Caco-2 (cell line): ENCODE data around the gene ADGRB2. TPM values are rescaled to one million over a fixed set of nuclear protein-coding genes. Genes with fewer than 3 reads are reported as not detected.
"Not testable (repeated sequence)": the region's sequence is repeated elsewhere in the genome, so short reads cannot be mapped to it uniquely, and the experiment has no call there.

Experiments used
- BruUV-seq: library from RNA; stranded (reverse); fragments of 400-500 nt; replicated peaks from 2 replicates; lab custom pipeline; 2021; lab: Mats Ljungman, UMichigan
- CTCF ChIA-PET: fragments of 300-600 bp; sonication (Branson Sonifier 250); formaldehyde crosslinking; loops from one replicate; lab custom pipeline; 2022; ENCODE audit warnings: antibody characterized with exemption; lab: Charles Lee
- POLR2A ChIA-PET: fragments of 300-600 bp; sonication (Branson Sonifier 250); formaldehyde crosslinking; loops from one replicate; lab custom pipeline; 2022; ENCODE audit warnings: antibody characterized with exemption; lab: Charles Lee
- DNase-seq, 2 experiments: peaks; one replicate each; pipeline versions ENCODE4 v3.0.0 to v3.0.0-alpha.2; 2020 to 2022
- H3K27me3 ChIP-seq: replicated peaks from 2 replicates; pipeline ENCODE4 v1.6.0; 2011; ENCODE audit warnings: low read length; ENCODE audit not compliant: control insufficient read depth, insufficient read depth
- H3K36me3 ChIP-seq: 2 replicates; pipeline ENCODE4 v1.5.1; 2011; ENCODE audit warnings: low read length; ENCODE audit not compliant: control insufficient read depth, insufficient read depth
- H3K4me1 ChIP-seq: fragments of 250-450 bp; sonication (Bioruptor Pico); 2 replicates; pipeline ENCODE4 v1.5.1; 2020; ENCODE audit warnings: mild to moderate bottlenecking
- H3K4me3 ChIP-seq: 2 replicates; pipeline ENCODE4 v1.5.1; 2011; ENCODE audit warnings: low read depth, mild to moderate bottlenecking, control low read depth, low read length
- H3K9me3 ChIP-seq: fragments of 250-450 bp; sonication (Bioruptor Pico); 2 replicates; pipeline ENCODE4 v1.5.1; 2020; ENCODE audit warnings: mild to moderate bottlenecking, moderate library complexity
- H3K27ac Mint-ChIP-seq: one replicate; pipeline ENCODE4 v1.8.0; 2022; ENCODE audit warnings: mixed read lengths; ENCODE audit not compliant: unreplicated experiment
- H3K27me3 Mint-ChIP-seq: one replicate; pipeline ENCODE4 v1.8.0; 2022; ENCODE audit warnings: mixed read lengths; ENCODE audit not compliant: insufficient read depth, unreplicated experiment
- H3K36me3 Mint-ChIP-seq: one replicate; pipeline ENCODE4 v1.8.0; 2022; ENCODE audit warnings: mild to moderate bottlenecking, mixed read lengths; ENCODE audit not compliant: insufficient read depth, unreplicated experiment
- H3K4me1 Mint-ChIP-seq: one replicate; pipeline ENCODE4 v1.8.0; 2022; ENCODE audit warnings: low read depth, mixed read lengths; ENCODE audit not compliant: unreplicated experiment
- H3K4me3 Mint-ChIP-seq: one replicate; pipeline ENCODE4 v1.8.0; 2022; ENCODE audit warnings: mild to moderate bottlenecking, moderate library complexity, mixed read lengths; ENCODE audit not compliant: unreplicated experiment
- H3K9me3 Mint-ChIP-seq: one replicate; pipeline ENCODE4 v1.8.0; 2022; ENCODE audit warnings: mixed read lengths; ENCODE audit not compliant: unreplicated experiment
- intact Hi-C: fragments of 100-400 bp; cut with micrococcal nuclease; formaldehyde crosslinking; loops from one replicate; pipeline ENCODE4 v1.10.0; 2022; ENCODE audit not compliant: unreplicated experiment
- total RNA-seq: library from RNA; stranded (reverse); gene quantifications from 2 replicates; pipeline ENCODE4 v1.2.3, GENCODE V29; 2022
- TF ChIP-seq, protein P1 (sequence below), 2 experiments: fragments of 200-600 bp in 1 of 2; IDR thresholded peaks; 1 replicate in 1 of 2; 2 replicates in 1 of 2; pipeline versions ENCODE4 v1.5.1 to v1.8.0; 2011 to 2022; ENCODE audit warnings: antibody characterized with exemption in 1 of 2, control low read depth in 1 of 2, inconsistent platforms in 1 of 2, low read depth in 1 of 2, low read length in 1 of 2, mild to moderate bottlenecking in 1 of 2, moderate library complexity in 1 of 2; ENCODE audit not compliant: insufficient read depth in 1 of 2, severe bottlenecking in 1 of 2, unreplicated experiment in 1 of 2

Gene ADGRB2
- total RNA-seq, 1 experiment from 2014 or later: 2.2 TPM

DNA sequence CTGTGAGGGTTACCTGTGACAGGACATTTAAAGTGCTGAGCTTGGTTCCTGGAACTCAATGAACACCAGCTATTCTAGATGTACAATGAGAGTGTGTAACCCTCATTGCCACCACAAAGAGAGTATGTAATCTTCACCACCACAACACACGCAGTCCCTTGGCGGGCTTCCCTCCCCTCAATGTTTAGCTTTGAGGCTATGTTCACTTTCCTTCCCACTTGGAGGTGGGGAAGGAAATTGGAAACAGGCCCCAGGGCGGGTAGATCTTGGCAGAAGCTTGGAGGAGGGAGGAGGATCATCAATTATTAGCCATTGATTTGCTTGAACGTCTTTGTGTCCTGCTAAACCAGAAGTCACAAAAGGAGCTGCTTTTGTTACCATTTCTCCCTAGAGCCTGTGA, 52.1 kb downstream of the ADGRB2 start:
- Histone ChIP-seq H3K4me1 (peaks cover 23% of the 10 kb centered on the region), H3K36me3 (no peaks in the 10 kb centered on the region), H3K4me3 (no peak overlapping the region), H3K27me3 (no peaks in the 10 kb centered on the region), H3K9me3 (no peaks in the 10 kb centered on the region)
- Mint-ChIP-seq H3K36me3 (peaks cover 11% of the 10 kb centered on the region), H3K27ac (peak overlapping the region; percentile 69), H3K4me1 (peaks cover 20% of the 10 kb centered on the region), H3K27me3 (no peaks in the 10 kb centered on the region), H3K9me3 (no peaks in the 10 kb centered on the region), H3K4me3 (no peak overlapping the region)
- ChIA-PET POLR2A (no interaction called here), CTCF (interaction anchor here (1.0 kb wide), 1 partner anchor 48 kb away, joined by 3 read pairs; no protein-coding TSS in a partner anchor)
- intact Hi-C loops: no loop called here
- DNase-seq: no peak
- TF ChIP-seq, protein P1, sequence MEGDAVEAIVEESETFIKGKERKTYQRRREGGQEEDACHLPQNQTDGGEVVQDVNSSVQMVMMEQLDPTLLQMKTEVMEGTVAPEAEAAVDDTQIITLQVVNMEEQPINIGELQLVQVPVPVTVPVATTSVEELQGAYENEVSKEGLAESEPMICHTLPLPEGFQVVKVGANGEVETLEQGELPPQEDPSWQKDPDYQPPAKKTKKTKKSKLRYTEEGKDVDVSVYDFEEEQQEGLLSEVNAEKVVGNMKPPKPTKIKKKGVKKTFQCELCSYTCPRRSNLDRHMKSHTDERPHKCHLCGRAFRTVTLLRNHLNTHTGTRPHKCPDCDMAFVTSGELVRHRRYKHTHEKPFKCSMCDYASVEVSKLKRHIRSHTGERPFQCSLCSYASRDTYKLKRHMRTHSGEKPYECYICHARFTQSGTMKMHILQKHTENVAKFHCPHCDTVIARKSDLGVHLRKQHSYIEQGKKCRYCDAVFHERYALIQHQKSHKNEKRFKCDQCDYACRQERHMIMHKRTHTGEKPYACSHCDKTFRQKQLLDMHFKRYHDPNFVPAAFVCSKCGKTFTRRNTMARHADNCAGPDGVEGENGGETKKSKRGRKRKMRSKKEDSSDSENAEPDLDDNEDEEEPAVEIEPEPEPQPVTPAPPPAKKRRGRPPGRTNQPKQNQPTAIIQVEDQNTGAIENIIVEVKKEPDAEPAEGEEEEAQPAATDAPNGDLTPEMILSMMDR (IDR thresholded peaks at IDR 0.05; ENCODE audit: insufficient read depth in 1 of 2, low read depth in 1 of 2, low read length in 1 of 2, severe bottlenecking in 1 of 2, unreplicated experiment in 1 of 2): no peak
- no TSS peak for BruUV-seq

DNA sequence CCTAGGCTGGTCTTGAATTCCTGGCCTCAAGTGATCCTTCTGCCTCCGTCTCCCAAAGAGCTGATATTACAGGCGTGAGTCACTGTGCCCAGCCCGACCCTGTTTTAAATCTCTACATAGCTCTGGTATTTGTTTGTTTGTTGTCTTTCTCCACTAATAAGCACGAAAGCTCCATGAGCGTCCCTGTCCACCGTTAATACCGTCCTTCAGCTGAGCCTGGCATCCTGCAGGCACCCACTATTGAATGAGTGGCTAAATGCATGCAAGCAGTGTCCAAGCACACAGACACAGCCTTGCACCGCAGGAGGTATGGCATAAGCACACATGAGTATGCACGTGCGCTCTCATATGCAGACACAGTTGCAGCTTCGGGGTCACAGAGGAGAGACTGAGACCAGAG, 55.8 kb downstream of the ADGRB2 start:
- no peaks in the 10 kb centered on the region for H3K27me3 ChIP-seq
- H3K4me1 ChIP-seq: peaks cover 15% of the 10 kb centered on the region
- Mint-ChIP-seq H3K27me3 (no peaks in the 10 kb centered on the region), H3K36me3 (peaks cover 5% of the 10 kb centered on the region), H3K27ac (no peak overlapping the region), H3K4me3 (no peak overlapping the region), H3K4me1 (peaks cover 20% of the 10 kb centered on the region), H3K9me3 (no peaks in the 10 kb centered on the region)
- no peaks in the 10 kb centered on the region for H3K9me3 ChIP-seq
- BruUV-seq: no TSS peak
- no peak for DNase-seq
- CTCF ChIA-PET: no interaction called here
- no peak overlapping the region for H3K4me3 ChIP-seq
- TF ChIP-seq, protein P1 (IDR thresholded peaks at IDR 0.05; ENCODE audit: insufficient read depth in 1 of 2, low read depth in 1 of 2, low read length in 1 of 2, severe bottlenecking in 1 of 2, unreplicated experiment in 1 of 2): no peak
- POLR2A ChIA-PET: no interaction called here
- intact Hi-C loops: no loop called here
- no peaks in the 10 kb centered on the region for H3K36me3 ChIP-seq

DNA sequence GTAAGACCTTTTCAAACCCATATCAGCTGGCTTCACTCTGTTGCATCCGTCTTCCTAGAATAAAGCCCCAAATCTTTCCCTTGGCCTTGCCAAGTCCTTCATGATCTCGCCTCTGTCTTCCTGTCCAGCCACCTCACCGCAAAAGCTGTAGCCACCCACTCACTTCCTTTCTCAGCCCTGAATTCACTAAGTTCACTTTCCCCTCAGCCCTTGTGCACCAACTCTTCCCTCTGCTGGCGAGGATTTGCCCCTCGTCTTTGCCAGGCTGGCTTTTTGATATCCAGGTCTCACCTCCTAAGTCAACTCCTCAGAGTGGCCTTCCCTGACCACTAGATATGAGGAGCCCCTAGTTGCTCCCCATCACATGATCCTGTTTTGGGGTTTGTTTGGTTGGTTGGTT, 56.4 kb downstream of the ADGRB2 start:
- Mint-ChIP-seq H3K4me3 (no peak overlapping the region), H3K27me3 (no peaks in the 10 kb centered on the region), H3K27ac (no peak overlapping the region), H3K36me3 (peaks cover 4% of the 10 kb centered on the region), H3K9me3 (no peaks in the 10 kb centered on the region), H3K4me1 (peaks cover 14% of the 10 kb centered on the region)
- H3K4me3 ChIP-seq: no peak overlapping the region
- no peaks in the 10 kb centered on the region for H3K27me3 ChIP-seq
- ChIA-PET POLR2A (no interaction called here), CTCF (no interaction called here)
- H3K36me3 ChIP-seq: no peaks in the 10 kb centered on the region
- DNase-seq: no peak
- no TSS peak for BruUV-seq
- peaks cover 9% of the 10 kb centered on the region for H3K4me1 ChIP-seq
- TF ChIP-seq, protein P1 (IDR thresholded peaks at IDR 0.05; ENCODE audit: insufficient read depth in 1 of 2, low read depth in 1 of 2, low read length in 1 of 2, severe bottlenecking in 1 of 2, unreplicated experiment in 1 of 2): no peak
- intact Hi-C loops: no loop called here
- H3K9me3 ChIP-seq: no peaks in the 10 kb centered on the region

DNA sequence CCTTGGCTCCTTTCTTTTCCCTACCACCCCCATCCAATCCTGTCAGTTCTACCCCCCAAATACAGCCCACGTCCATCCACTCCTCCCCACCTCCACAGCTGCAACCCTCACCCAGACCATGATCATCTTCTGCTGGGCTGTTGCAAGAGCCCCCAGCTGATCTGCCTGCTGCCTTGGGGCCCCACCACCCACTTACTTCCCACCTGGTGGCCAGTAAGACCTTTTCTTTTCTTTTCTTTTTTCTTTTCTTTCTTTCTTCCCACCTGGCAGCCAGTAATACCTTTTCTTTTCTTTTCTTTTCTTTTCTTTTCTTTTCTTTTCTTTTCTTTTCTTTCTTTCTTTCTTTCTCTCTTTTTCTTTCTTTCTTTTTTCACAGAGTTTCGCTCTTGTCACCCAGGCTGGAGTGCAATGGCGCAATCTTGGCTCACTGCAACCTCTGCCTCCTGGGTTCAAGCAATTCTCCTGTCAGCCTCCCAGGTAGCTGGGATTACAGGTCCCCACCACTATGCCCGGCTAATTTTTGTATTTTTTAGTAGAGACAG, 57.0 kb downstream of the ADGRB2 start:
- intact Hi-C loops, DNase-seq: not testable (repeated sequence)

More for the DNA sequence above, 57.0 kb downstream of the ADGRB2 start:
- H3K4me3 ChIP-seq, H3K27me3 Mint-ChIP-seq, BruUV-seq, CTCF ChIA-PET, H3K9me3 ChIP-seq, H3K4me1 ChIP-seq, H3K4me3 Mint-ChIP-seq, H3K36me3 Mint-ChIP-seq, H3K4me1 Mint-ChIP-seq, H3K9me3 Mint-ChIP-seq, POLR2A ChIA-PET, H3K27me3 ChIP-seq, H3K27ac Mint-ChIP-seq, H3K36me3 ChIP-seq: not testable (repeated sequence)
